ENCODE measurements around the gene SCP2.

Gene SCP2

GRCh38 chr1:53069663-53070327, 142.7 kb downstream of the SCP2 start:
- DNase-seq: no peak

GRCh38 chr1:53070621-53071020, 143.5 kb downstream of the SCP2 start:
- DNase-seq: no peak

GRCh38 chr1:53071167-53071865, 144.2 kb downstream of the SCP2 start:
- no peak for DNase-seq

- no peak for DNase-seq
These were observed 144.8 kb downstream of the SCP2 start for GRCh38 chr1:53071915-53072314.

- no peak for DNase-seq
These were observed 146.2 kb downstream of the SCP2 start for GRCh38 chr1:53073287-53073686.

- no peak for DNase-seq
These were observed 146.8 kb downstream of the SCP2 start for GRCh38 chr1:53073868-53074311.

- no peak for DNase-seq
These were observed 147.5 kb downstream of the SCP2 start for GRCh38 chr1:53074313-53075154.

GRCh38 chr1:53075206-53075605, 148.1 kb downstream of the SCP2 start:
- DNase-seq: no peak

GRCh38 chr1:53075761-53076163, 148.7 kb downstream of the SCP2 start:
- DNase-seq: no peak

GRCh38 chr1:53076165-53076564, 149.1 kb downstream of the SCP2 start:
- DNase-seq: no peak

- no peak for DNase-seq
These were observed 149.9 kb downstream of the SCP2 start for GRCh38 chr1:53076721-53077598.

- no peak for DNase-seq
These were observed 150.5 kb downstream of the SCP2 start for GRCh38 chr1:53077599-53077965.

- DNase-seq: no peak
These were observed 151.4 kb downstream of the SCP2 start for GRCh38 chr1:53078333-53079101.

- no peak for DNase-seq
These were observed 152.2 kb downstream of the SCP2 start for GRCh38 chr1:53079251-53079650.

GRCh38 chr1:53080041-53080440, 153.0 kb downstream of the SCP2 start:
- no peak for DNase-seq

- DNase-seq: no peak
These were observed 153.7 kb downstream of the SCP2 start for GRCh38 chr1:53080769-53081168.

- no peak for DNase-seq
These were observed 154.4 kb downstream of the SCP2 start for GRCh38 chr1:53081384-53082066.

GRCh38 chr1:53082826-53083455, 155.9 kb downstream of the SCP2 start:
- no peak for DNase-seq

GRCh38 chr1:53083636-53084588, 156.8 kb downstream of the SCP2 start:
- no peak for DNase-seq

- DNase-seq: no peak
These were observed 157.5 kb downstream of the SCP2 start for GRCh38 chr1:53084589-53084971.
